ENCODE results near the gene NPAP1.

DNA sequence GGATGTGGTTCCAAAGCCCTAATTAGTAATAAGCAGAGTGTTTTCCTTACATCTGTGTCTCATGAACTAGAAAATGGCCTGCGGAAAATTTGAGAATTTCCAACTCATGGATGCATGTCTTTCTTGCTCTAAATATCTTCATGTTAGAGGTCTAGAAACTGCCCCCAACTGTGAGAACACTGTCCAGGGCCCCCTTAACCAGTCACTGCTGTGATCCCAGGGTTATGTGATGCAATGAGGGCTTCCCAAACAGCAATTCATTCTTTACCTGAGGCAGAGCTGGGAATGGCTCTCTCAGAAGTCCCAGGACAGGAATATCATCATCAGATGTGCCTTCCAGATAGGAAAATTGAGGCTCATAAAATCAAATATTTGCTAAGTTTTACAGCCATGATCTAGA is 8.2 kb downstream of the NPAP1 start:
- no peak for TF ChIP-seq POLR2A (IDR thresholded peaks at IDR 0.05)
- TF ChIP-seq, protein P1, sequence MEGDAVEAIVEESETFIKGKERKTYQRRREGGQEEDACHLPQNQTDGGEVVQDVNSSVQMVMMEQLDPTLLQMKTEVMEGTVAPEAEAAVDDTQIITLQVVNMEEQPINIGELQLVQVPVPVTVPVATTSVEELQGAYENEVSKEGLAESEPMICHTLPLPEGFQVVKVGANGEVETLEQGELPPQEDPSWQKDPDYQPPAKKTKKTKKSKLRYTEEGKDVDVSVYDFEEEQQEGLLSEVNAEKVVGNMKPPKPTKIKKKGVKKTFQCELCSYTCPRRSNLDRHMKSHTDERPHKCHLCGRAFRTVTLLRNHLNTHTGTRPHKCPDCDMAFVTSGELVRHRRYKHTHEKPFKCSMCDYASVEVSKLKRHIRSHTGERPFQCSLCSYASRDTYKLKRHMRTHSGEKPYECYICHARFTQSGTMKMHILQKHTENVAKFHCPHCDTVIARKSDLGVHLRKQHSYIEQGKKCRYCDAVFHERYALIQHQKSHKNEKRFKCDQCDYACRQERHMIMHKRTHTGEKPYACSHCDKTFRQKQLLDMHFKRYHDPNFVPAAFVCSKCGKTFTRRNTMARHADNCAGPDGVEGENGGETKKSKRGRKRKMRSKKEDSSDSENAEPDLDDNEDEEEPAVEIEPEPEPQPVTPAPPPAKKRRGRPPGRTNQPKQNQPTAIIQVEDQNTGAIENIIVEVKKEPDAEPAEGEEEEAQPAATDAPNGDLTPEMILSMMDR (IDR thresholded peaks at IDR 0.05) = no peak

Measured in suprapubic skin (tissue), 3 donors.